H9 (cell line): ENCODE data around the gene ASTN2. TPM values are rescaled to one million over a fixed set of nuclear protein-coding genes. Genes with fewer than 3 reads are reported as not detected.

Source experiments
- DNase-seq: peaks from one replicate; pipeline ENCODE4 v3.0.0-alpha.2; 2017
- H2AFZ ChIP-seq: one replicate; pipeline ENCODE4 v1.6.1; 2013; ENCODE audit warnings: mild to moderate bottlenecking, low read length, control low read depth, moderate library complexity
- H2AK5ac ChIP-seq: 2 replicates; pipeline ENCODE4 v1.6.1; 2013; ENCODE audit warnings: low read length, control low read depth, mixed read lengths; ENCODE audit not compliant: insufficient read length
- H2BK120ac ChIP-seq: one replicate; pipeline ENCODE4 v1.6.1; 2013; ENCODE audit warnings: low read depth, mild to moderate bottlenecking, low read length, control low read depth, inconsistent platforms; ENCODE audit not compliant: poor library complexity, severe bottlenecking
- H2BK12ac ChIP-seq: 2 replicates; pipeline ENCODE4 v1.6.1; 2013; ENCODE audit warnings: low read length, control low read depth, mixed read lengths, low read depth; ENCODE audit not compliant: insufficient read length
- H2BK15ac ChIP-seq: 2 replicates; pipeline ENCODE4 v1.6.1; 2013; ENCODE audit warnings: low read depth, low read length, control low read depth
- H2BK20ac ChIP-seq: one replicate; pipeline ENCODE4 v1.6.1; 2013; ENCODE audit warnings: low read depth, mild to moderate bottlenecking, low read length, control low read depth, inconsistent platforms; ENCODE audit not compliant: poor library complexity, severe bottlenecking
- H2BK5ac ChIP-seq: 2 replicates; pipeline ENCODE4 v1.6.1; 2013; ENCODE audit warnings: low read length, control low read depth, mixed read lengths; ENCODE audit not compliant: insufficient read length
- H3K14ac ChIP-seq: 2 replicates; pipeline ENCODE4 v1.6.1; 2013; ENCODE audit warnings: low read length, control low read depth; ENCODE audit not compliant: insufficient read depth
- H3K18ac ChIP-seq: 2 replicates; pipeline ENCODE4 v1.6.1; 2013; ENCODE audit warnings: low read depth, mild to moderate bottlenecking, mixed read lengths, low read length, control low read depth; ENCODE audit not compliant: insufficient read length
- H3K23ac ChIP-seq: 2 replicates; pipeline ENCODE4 v1.6.1; 2013; ENCODE audit warnings: low read length, control low read depth, mixed read lengths, low read depth; ENCODE audit not compliant: insufficient read length
- H3K23me2 ChIP-seq: 2 replicates; pipeline ENCODE4 v1.6.1; 2013; ENCODE audit warnings: low read depth, mild to moderate bottlenecking, mixed read lengths, low read length, control low read depth; ENCODE audit not compliant: insufficient read length, poor library complexity, severe bottlenecking
- H3K27ac ChIP-seq: 2 replicates; pipeline ENCODE4 v1.5.1; 2013; ENCODE audit warnings: low read length, control low read depth, mixed read lengths, low read depth; ENCODE audit not compliant: insufficient read length
- H3K27me3 ChIP-seq: 2 replicates; pipeline ENCODE4 v1.6.1; 2013; ENCODE audit warnings: low read length, control low read depth, inconsistent platforms; ENCODE audit not compliant: insufficient read depth
- H3K4ac ChIP-seq: 2 replicates; pipeline ENCODE4 v1.6.1; 2013; ENCODE audit warnings: low read depth, mild to moderate bottlenecking, control low read depth, inconsistent platforms, low read length, moderate library complexity
- H3K4me1 ChIP-seq: 2 replicates; pipeline ENCODE4 v1.6.1; 2013; ENCODE audit warnings: low read length, control low read depth, inconsistent platforms; ENCODE audit not compliant: insufficient read depth
- H3K4me2 ChIP-seq: 2 replicates; pipeline ENCODE4 v1.6.1; 2013; ENCODE audit warnings: low read length, control low read depth, mixed read lengths; ENCODE audit not compliant: insufficient read length, insufficient read depth
- H3K56ac ChIP-seq: 2 replicates; pipeline ENCODE4 v1.6.1; 2013; ENCODE audit warnings: low read depth, mild to moderate bottlenecking, mixed read lengths, low read length, control low read depth; ENCODE audit not compliant: insufficient read length
- H3K79me1 ChIP-seq: 2 replicates; pipeline ENCODE4 v1.6.1; 2013; ENCODE audit warnings: low read depth, mild to moderate bottlenecking, moderate library complexity, low read length, control low read depth, inconsistent platforms; ENCODE audit not compliant: insufficient read depth, poor library complexity, severe bottlenecking
- H3K79me2 ChIP-seq: 2 replicates; pipeline ENCODE4 v1.6.1; 2013; ENCODE audit warnings: low read length, control low read depth, inconsistent platforms; ENCODE audit not compliant: insufficient read depth
- H3K9ac ChIP-seq: 2 replicates; pipeline ENCODE4 v1.6.1; 2013; ENCODE audit warnings: low read length, control low read depth, mixed read lengths; ENCODE audit not compliant: insufficient read length; ENCODE audit errors: extremely low read depth
- H3K9me3 ChIP-seq: one replicate; pipeline ENCODE4 v1.6.1; 2013; ENCODE audit warnings: low read depth, low read length, inconsistent platforms; ENCODE audit not compliant: control insufficient read depth
- H3T11ph ChIP-seq: one replicate; pipeline ENCODE4 v1.6.1; 2013; ENCODE audit warnings: mild to moderate bottlenecking, low read length, control low read depth, inconsistent platforms
- H4K20me1 ChIP-seq: one replicate; pipeline ENCODE4 v1.6.1; 2013; ENCODE audit not compliant: control insufficient read depth, insufficient read length, insufficient read depth
- H4K5ac ChIP-seq: 2 replicates; pipeline ENCODE4 v1.6.1; 2013; ENCODE audit warnings: low read depth, mild to moderate bottlenecking, mixed read lengths, low read length, control low read depth; ENCODE audit not compliant: insufficient read length
- H4K8ac ChIP-seq: replicated peaks from 2 replicates; pipeline ENCODE4 v1.6.1; 2013; ENCODE audit warnings: low read length, control low read depth, mixed read lengths, low read depth; ENCODE audit not compliant: insufficient read length
- H4K91ac ChIP-seq: 2 replicates; pipeline ENCODE4 v1.6.1; 2013; ENCODE audit warnings: low read depth, mild to moderate bottlenecking, moderate library complexity, mixed read lengths, low read length, control low read depth; ENCODE audit not compliant: insufficient read length
- H3K27ac Mint-ChIP-seq, 3 experiments: 2 replicates in 2 of 3; 3 replicates in 1 of 3; pipeline ENCODE4 v1.8.0; 2020 to 2021; ENCODE audit warnings: mixed read lengths in 3 of 3, mild to moderate bottlenecking in 1 of 3, moderate library complexity in 1 of 3
- H3K27me3 Mint-ChIP-seq: 2 replicates; pipeline ENCODE4 v1.8.0; 2021; ENCODE audit warnings: low read depth, mild to moderate bottlenecking, moderate library complexity, mixed read lengths
- H3K36me3 Mint-ChIP-seq, 3 experiments: 2 replicates in 2 of 3; 3 replicates in 1 of 3; pipeline ENCODE4 v1.8.0; 2020 to 2021; ENCODE audit warnings: low read depth in 3 of 3, mixed read lengths in 3 of 3; ENCODE audit not compliant: insufficient read depth in 1 of 3
- H3K4me1 Mint-ChIP-seq, 2 experiments: 2 replicates each; pipeline ENCODE4 v1.8.0; 2020; ENCODE audit warnings: mixed read lengths in 2 of 2
- H3K4me3 Mint-ChIP-seq, 2 experiments: 2 replicates in 1 of 2; 3 replicates in 1 of 2; pipeline ENCODE4 v1.8.0; 2020 to 2021; ENCODE audit warnings: mild to moderate bottlenecking in 2 of 2, mixed read lengths in 2 of 2, moderate library complexity in 1 of 2
- H3K9me3 Mint-ChIP-seq, 2 experiments: 2 replicates in 1 of 2; 3 replicates in 1 of 2; pipeline ENCODE4 v1.8.0; 2020; ENCODE audit warnings: mild to moderate bottlenecking in 2 of 2, mixed read lengths in 2 of 2, moderate library complexity in 1 of 2
- total RNA-seq: library from RNA; stranded (reverse); gene quantifications from 2 replicates; pipeline ENCODE4 v1.2.1, GENCODE V29; 2021
- TF ChIP-seq, protein P1 (sequence below): fragments of 200-600 bp; sonication (generic); conservative IDR thresholded peaks from 3 replicates; pipeline ENCODE4 v1.8.0; 2021; ENCODE audit warnings: antibody characterized with exemption, mild to moderate bottlenecking

ASTN2 gene
- total RNA-seq, 1 experiment from 2014 or later, result 9.7 TPM

DNA sequence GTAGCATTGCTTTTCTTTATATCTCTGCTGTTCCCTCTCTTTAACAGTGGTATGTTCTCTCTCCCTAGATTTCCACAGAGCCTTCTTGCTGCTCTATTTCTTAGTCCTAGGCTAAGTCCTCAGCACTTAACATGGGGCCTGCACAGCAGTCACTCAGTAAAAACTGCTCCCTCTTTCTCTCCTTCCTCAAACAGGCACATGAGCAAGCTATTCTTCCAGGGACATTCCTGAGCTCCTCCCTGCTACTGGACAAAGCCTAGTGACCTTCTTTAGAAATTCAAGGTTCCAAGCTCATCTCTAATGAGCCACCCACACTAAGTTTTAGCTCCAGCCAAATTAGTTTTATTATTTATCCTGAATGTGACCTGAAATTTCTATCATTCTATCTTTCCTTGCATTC is 688.3 kb downstream of the ASTN2 start:
- H3K4me1 ChIP-seq, result no peaks in the 10 kb centered on the region
- Mint-ChIP-seq H3K9me3 (no peaks in the 10 kb centered on the region), H3K27me3 (peaks cover 3% of the 10 kb centered on the region; the same call in 1 of the 2 replicates), H3K4me1 (peaks cover 8 to 11% of the 10 kb centered on the region in 2 experiments), H3K36me3 (no peaks in the 10 kb centered on the region), H3K4me3 (no peak overlapping the region), H3K27ac (peak overlapping the region in 1 of 3 experiments; percentile 51; a peak in 1 of 7 replicates)
- H3K23ac ChIP-seq, result no peak overlapping the region
- H2BK20ac ChIP-seq, result no peak overlapping the region
- H3K4ac ChIP-seq, result no peak overlapping the region
- no peak overlapping the region for H4K8ac ChIP-seq
- H3K23me2 ChIP-seq, result no peaks in the 10 kb centered on the region
- no peaks in the 10 kb centered on the region for H4K20me1 ChIP-seq
- no peak overlapping the region for H3K4me2 ChIP-seq
- H3K18ac ChIP-seq, result no peak overlapping the region
- H3K14ac ChIP-seq, result no peak overlapping the region
- H4K5ac ChIP-seq, result no peak overlapping the region
- H2BK120ac ChIP-seq, result no peak overlapping the region
- TF ChIP-seq, protein P1, sequence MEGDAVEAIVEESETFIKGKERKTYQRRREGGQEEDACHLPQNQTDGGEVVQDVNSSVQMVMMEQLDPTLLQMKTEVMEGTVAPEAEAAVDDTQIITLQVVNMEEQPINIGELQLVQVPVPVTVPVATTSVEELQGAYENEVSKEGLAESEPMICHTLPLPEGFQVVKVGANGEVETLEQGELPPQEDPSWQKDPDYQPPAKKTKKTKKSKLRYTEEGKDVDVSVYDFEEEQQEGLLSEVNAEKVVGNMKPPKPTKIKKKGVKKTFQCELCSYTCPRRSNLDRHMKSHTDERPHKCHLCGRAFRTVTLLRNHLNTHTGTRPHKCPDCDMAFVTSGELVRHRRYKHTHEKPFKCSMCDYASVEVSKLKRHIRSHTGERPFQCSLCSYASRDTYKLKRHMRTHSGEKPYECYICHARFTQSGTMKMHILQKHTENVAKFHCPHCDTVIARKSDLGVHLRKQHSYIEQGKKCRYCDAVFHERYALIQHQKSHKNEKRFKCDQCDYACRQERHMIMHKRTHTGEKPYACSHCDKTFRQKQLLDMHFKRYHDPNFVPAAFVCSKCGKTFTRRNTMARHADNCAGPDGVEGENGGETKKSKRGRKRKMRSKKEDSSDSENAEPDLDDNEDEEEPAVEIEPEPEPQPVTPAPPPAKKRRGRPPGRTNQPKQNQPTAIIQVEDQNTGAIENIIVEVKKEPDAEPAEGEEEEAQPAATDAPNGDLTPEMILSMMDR, result no peak
- no peak overlapping the region for H4K91ac ChIP-seq
- H2AFZ ChIP-seq, result no peak overlapping the region
- no peaks in the 10 kb centered on the region for H3K27me3 ChIP-seq
- no peak overlapping the region for H3K27ac ChIP-seq
- no peaks in the 10 kb centered on the region for H3K79me2 ChIP-seq
- H3K79me1 ChIP-seq, result no peaks in the 10 kb centered on the region
- no peak for DNase-seq
- H2BK5ac ChIP-seq, result no peak overlapping the region
- H3K56ac ChIP-seq, result no peak overlapping the region
- no peak overlapping the region for H2BK12ac ChIP-seq
- no peak overlapping the region for H2AK5ac ChIP-seq
- no peaks in the 10 kb centered on the region for H3K9me3 ChIP-seq
- no peak overlapping the region for H2BK15ac ChIP-seq
- no peak overlapping the region for H3T11ph ChIP-seq
- H3K9ac ChIP-seq, result no peak overlapping the region
